GM21576 (cell line): Measurements from ENCODE around the gene NPHP4.

Experiments
- ATAC-seq: cut with Tn5 transposase; IDR thresholded peaks from one replicate; pipeline ENCODE4 v1.9.1; 2021; ENCODE audit warnings: mild to moderate bottlenecking, moderate library complexity; ENCODE audit not compliant: unreplicated experiment

Gene NPHP4

DNA sequence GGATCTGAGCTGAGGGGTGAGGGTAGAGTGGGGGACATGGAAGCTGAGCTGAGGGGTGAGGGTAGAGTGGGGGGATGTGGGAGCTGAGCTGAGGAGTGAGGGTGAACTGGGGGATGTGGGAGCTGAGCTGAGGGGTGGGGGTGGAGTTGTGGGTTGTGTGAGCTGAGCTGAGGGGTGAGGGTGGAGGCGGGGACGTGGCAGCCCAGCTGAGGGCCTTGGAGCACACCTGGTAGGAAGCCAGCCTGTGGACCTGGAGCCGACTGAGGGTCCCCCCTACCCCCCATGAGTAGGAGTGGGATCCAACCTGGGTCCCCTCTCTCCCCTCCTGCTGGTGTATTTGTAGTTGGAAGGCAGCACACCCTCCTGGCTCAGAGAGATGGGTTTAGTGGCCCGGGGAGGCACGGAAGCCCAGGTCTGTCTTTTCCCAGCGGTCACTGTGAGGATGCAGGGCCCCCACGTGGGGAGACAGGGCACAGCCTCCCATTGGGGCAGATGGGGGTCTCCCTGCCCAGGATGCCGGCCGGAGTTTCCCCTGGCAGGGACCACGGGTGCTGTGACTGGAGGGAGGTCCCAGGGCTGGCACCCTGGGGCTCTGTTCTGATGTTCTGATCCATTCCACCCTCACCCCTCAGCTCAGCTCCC lies 13.2 kb upstream of the NPHP4 start:
- ATAC-seq, result no peak

DNA sequence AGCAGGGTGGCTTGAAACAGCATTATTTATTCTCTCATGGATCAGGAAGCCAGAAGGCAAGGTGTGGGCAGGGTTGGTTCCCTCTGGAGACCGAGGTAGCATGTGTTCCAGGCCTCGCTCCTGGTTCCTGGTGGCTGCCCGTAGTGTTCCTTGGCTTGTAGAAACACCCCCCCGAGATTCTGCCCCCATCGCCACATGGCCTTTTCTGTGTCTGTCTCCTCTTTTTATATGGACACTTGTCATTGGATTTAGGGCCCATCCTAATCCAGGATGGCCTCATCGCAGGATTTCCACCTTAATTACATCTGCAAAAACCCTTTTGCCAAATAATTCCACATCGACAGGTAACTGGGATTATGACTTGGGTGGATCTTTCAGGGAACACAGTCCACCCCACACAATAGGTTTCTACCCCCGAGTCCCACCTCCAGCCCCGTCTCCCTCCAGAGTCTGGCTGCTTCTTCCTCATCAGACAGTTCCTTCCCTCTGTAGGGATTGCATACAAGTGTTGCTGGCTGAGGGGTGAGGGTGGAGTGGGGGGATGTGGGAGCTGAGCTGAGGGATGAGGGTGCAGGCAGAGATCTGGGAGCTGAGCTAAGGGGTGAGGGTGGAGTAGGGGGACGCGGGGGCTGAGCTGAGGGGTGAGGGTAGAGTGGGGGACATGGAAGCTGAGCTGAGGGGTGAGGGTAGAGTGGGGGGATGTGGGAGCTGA lies 12.3 kb upstream of the NPHP4 start:
- no peak for ATAC-seq

DNA sequence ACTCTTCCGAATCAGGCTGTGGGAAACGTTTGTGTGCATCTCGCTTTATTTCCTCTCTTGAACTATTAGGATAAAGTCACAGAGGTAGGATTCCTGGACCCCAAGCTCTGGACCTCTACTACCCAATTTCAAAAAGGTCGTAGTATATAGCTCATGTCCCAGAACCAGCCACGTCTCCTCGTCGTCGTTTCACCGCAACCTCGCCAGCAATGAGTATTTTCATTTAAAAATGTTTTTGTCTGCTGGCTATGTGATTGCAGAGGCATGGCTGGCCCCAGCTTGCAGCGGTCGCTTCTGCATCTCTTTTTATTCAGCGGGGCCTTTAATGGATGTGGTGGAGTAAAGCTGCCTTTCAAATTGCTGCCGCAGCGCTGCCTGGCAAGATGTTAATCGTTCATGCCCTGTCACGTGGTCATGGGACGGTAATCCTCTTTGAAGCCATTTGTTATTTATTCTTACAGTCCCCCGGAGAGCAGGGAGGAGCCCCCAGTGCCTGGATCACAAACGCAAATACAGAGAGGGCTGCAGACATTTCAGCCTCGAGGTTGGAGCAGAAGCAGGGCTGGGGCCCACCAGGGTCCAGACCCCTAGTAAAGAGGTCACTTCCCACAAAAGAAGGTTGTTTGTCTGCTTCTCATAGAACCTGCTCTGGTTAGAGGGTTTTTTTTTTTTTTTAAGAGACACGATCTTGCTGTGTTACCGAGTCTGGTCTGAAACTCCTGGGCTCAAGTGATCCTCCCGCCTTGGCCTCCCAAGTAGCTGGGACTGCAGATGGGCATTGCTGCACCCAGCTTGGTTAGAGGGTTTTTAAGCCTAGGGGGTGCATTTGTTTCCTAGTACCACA lies 11.6 kb upstream of the NPHP4 start:
- ATAC-seq, result no peak

DNA sequence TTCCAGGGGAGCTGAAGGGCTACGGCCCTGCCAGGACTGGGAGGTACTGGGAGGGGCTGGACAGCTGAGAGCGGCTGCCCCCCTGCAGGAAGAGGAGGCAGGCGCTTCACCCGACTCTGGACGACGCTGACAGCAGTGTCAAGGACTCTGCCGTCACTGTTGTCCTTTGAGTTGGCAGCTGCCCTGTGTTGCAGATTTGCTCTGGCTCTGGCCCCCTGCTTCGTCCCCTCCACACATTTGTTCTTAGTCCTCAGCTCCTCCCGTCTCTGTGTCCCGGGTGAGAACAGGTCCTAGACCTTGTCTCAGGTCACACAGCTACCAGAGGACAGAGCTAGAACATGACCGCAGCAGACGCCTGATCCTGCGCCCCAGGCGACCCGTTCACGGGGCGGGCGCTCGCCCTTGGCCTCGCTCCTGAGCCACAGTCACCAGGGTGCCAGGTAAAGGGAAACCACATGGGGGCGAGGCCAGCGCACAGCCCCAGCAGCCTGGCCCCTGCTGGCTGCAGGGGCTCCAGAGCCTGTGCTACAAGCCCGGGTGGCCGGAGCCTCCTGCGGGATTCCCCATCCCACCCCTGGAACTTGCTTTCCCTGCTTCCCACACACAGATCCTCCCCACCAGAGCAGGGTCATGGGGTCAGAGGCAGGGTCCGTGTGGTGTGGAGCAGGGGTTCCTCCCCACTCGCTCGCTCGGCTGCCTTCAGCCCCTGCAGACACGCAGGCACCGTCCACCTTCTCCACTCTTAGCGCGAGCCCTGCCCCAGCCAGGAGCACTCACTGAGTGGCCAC lies 10.7 kb upstream of the NPHP4 start:
- no peak for ATAC-seq

DNA sequence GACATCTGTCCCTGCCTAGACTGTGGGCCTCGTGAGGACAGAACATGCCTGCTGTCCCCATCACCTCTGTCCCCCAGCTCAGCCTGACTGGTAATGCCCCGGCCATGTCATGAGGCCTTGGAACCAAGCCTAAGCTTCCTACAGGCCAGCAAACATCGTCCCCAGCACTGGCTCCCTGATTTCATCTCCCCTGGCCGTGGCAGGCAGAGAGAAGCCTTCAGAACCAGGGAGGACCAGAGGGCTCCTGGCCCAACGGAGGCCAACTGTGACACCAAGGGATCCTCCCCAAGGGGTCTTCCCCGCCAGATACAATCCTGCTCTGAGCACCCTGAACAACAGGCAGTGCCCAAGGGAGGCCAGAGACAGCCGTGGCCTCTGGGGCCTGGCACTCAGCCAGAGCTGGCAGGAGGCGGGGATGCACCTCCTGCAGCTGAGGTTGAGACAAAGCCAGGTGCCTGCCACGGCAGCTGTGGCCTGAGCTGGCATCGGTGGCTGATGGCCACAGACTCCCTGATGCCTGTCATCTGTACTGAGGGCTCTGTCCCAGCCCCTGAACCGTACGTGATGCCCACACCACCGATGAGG lies 9.9 kb upstream of the NPHP4 start:
- no peak for ATAC-seq

DNA sequence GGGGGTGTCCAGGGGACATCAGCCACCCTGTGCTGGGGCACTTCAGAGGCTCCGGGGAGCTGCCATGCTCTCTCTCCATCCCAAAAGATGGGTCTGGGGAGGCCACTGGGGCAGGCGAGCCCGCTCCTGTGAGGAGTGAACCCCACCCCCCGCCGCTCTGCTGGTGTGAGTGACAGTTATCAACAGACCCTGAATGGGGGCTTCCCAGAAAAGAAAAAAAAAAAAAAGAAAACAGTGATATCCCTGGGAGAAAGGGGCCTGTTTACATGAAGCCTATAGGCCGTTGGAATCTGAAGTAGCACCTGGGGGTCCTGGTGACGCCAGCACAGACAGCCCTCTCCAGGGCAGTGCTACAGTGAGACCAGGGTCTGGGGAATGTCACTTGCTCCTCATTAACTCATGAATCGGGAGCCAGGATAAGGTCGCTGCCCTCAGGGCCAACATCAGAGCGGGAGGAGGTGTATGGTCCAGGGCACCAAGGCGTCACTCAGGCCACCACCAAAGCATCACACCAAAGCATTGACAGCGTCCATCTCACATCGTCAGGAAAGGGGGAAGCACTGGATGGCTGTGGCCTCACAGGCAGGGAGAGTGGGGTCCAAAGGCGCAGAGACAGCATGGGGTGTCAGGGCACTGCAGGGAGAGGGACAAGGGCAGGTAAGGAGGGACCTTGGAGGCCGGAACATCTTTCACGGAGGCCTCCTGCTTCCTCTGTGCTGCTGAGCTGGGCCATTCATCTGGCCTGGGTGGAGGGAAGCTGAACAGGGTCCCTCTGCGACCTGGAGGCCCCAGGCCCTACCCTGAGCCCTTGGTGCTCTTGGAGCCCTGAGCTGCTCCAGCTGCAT lies 8.4 kb upstream of the NPHP4 start:
- no peak for ATAC-seq

DNA sequence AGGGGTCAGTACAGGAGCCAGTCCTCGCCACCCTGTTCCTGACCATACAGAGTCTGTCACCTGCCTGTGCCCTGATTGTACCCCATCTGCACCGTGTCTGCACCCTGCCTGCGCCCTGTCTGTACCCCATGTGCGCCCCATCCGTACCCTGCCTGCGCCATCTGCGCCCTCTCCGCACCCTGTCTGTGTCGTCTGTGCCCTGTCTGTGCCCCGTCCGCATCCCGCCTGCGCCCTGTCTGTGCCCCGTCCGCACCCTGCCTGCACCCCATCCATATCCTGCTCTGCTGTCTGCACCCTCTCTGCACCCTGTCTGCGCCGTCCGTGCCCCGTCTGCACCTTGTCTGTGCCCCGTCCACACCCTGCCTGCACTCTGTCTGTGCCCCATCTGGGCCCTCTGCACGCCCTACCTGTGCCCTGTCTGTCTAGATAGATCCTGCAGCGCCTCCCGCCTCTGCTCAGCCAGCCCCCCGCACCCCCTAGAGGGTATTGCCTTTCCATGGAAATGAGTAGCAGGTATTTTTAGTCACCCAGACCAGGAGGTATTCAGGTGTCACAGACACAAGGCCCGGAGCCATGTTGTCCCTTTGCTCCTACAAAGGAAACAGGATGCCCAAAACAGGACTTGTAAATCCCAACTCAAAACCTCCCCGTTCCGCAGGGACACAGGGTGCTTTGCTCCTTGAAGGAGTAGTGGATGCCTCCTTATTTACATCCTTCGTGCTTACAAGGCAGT lies 7.7 kb upstream of the NPHP4 start:
- no peak for ATAC-seq

DNA sequence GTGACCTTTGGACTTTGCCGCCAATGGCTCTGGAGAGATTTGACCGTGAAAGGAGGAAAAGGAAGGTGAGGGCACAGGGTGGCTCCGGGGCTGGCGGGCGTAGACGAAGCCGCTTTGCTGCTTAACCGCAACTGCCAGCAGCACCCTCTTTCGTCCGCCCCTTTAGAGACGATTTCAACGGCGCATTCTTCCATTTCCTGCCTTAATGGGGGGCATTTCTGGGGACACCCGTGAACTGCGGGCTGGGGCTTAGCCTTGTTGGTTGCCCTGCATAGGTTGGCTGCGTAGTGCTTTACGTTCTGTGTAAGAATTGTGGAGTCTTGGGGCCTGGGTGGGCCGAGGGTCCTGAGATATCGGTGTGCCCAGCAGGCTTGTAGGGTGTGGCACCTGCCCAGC lies 6.7 kb upstream of the NPHP4 start:
- ATAC-seq, result no peak

DNA sequence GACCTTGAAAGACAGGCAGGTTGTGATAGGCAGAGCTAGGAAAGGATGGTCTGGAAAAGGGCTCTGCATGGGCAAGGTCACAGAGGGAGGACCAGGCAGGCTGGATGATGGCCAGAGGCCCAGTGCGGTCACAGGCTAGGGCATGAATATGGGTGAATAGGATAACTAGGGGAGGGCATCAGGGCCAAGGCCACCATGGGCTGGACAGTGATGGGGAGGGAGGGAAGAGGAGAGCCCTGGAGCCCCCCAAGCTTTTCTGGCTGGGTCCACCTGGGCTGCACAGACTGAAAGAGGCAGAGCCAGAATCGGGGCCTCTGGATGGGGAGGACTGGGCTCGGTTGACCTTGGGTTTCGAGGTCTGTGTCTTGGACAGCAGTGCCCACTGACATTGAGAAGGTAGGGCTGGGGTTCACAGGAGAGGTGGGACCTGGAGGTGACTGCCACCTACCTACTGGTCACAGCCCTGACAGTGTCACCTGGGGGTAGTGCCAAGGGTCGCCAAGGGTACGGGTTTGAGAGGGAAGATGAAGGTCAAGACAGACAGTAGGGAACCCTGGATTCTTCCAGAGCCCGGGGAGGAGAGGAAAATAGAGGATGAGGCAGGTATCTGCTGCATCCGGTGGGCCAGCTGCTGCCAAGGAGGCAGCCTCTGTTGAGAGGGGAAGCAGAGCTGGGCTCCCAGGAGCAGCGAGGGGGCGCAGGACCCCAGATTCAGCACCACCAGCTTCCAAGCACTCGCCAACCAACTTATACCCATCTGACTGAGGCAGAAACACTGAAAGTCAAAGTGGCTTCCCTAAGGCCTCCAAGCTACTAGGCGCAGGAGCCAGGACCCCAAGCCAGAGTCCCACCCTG lies 6.1 kb upstream of the NPHP4 start:
- ATAC-seq, result no peak

DNA sequence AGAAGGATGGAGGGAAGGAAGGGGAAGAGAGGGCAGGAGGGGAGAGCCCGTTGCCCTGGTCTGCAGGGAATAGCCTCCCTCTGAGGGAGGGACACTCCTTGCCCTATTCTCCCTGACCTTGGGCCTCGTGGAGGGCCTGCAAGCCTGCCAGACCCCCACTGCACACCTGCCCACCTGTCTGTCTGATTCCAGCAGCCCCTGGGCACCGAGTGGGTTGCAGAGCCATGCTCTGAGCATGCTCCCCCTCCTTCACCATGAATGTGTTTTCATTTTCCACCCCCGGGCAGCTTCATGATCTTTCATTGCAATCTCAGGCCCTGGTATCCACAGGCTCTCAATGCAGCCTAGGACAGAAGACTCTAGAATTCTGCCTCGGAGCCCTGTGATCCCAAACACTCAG lies 5.1 kb upstream of the NPHP4 start:
- ATAC-seq, result no peak

DNA sequence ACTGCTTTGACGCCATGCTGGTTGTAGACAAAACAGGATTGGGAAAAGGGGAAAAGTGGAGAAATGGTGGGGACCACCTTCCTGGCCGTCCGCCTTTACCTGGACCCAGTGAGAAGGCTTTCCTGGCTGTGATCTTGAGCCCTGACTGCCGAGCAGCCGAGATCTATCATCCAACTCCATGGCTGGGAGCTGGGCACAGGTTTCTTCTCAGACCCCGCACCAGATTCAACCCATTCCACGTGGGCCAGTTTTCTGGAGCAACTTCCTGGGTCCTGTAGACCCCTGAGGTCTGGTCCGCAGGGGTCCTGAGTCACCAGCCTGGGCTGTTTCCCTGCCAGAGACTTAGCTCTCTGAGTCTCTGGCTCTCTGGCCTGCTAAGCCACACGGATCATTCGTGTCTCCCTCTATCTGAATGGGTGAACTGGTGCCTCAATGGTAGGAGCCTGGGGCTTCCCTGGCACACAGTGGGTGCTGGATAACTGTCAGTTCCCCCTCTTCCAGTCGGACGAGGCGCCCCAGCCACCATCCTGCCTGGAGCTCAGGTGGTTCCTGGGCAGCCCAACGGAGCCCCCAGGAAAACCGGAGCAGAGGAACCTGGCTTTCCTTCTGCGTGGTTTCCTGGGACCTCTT lies 4.5 kb upstream of the NPHP4 start:
- ATAC-seq, result no peak

DNA sequence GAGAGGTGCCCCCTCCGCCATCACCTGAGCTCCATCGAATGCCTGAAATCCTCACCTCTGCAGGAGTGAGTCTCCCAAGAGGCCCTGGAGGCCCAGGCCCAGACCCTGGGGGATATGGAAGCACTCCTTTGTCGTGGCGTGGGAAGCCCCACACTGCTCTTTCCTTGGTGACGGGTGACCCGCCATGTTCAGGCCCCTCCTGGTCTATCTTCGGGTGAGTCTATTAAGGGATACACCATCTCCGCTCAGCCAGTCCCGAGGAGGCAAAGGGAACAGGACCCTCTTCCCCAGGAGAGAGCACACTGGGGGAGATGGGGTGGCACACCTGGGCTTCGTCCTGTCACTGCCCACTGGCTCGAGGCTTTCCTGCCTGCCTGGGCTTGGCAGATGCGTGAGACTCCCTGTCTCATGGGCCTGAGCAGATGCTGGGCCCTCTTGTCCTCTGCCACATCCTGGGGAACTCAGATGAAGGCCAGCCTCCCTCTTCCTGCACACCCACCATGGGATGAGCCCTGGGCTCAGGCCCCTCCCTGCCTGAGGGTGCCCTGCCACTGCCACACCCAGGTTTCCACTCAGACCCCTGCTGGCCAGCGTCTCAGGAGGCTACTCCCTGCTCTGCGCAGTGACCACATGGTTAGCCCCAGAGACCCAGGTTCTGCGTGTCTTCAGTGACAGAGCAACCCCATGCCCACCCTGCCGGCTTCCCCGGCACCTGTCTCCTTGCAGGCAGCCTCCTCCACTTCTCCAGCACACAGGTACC lies 3.8 kb upstream of the NPHP4 start:
- no peak for ATAC-seq

DNA sequence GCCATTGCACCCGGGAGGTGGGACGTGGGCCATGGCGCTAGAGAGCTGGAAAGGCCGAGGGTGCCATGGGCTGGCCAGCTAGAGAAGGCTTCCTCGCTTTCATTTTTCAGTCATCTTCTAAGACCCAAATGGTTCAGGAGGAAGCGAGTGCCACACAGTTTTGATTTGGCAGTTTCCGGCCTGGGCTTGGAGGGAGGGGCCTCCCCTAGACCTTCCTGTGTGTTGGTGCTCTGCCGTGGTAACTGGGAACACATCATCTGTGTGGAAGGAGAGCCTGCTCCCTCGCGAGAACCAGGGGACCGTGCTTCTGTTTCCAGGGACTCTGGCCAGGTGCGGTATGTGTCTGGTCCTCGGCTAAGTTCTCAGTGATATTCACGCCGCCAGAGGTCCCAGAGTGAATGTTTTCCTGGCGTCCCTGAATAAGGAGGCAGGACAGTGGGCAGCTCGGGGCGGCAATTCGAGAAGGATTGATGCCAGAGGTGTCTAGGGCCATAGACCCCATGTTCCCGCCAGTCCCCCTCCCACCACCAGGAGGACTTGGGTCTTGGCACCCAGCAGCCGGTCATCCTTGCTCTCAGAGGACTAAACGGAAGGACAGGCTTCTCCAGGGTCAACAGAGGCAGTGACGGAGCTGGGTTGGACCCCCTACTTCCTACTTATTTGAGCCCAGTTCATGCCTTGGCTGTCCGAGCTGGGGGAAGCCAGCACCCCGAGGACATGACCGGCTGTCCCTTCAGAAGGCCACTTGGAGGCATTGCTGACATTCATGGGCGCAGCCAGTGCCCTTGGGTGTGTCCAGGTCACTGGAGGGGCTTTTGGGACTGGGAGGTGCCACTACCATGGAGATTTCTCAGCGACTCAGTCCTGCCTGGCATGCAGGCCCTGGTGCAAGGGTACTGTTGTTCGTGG lies 2.7 kb upstream of the NPHP4 start:
- no peak for ATAC-seq

DNA sequence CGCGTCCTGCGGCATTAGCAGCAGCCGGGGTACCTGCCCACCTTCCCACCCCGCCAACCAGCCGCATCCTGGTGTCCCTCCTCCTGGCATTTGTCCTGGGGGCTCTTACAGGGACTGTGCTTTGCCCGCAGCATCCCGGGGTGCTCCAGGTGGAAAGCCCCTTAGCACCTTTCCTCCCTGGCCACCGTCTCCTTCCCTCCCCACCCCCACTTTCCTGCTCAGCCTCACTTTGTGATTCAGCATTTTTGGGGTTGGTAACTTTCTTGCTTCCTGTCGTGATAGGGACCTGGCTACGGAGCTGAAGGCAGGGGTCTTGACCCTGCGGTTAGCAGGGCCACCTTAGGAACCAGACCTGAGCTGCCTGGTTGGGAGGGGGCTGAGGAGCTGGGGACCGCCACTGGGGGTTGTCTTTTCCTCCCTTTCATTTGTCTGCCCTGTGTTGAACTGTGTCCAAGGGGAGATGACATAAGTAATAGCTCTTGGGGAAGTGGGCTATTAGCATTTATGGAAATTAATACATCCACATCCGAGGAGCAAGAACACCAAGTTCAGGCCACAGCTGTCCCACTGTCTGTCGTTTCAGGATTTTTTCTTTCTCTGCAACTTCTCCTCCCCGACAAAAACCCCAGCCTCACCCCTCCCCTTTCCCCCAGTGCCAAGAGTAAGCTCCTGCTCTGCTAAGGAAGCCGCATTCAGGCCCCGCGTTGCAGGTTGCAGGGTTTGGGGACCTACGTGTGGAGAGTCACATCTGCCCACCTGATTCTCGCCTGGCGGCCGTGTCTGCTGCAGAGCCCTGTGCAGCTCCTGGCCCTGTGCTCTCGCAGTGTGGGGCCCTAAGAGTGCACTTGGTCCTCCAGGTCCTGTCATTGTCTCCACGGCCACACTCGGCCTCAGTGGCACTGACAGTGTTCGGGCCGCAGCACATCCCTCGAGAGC lies 1.6 kb upstream of the NPHP4 start:
- no peak for ATAC-seq
